ENCODE results near the gene OR8D1. TPM values are rescaled to one million over a fixed set of nuclear protein-coding genes. Genes with fewer than 3 reads are reported as not detected.

Gene OR8D1
- total RNA-seq, 2 experiments from 2014 or later = not detected

GRCh38 chr11:124313131-124313530, 618 bp downstream of the OR8D1 start:
- ATAC-seq = no peak
- H3K27me3 Mint-ChIP-seq = peaks cover 4% of the 10 kb centered on the region
- ChIA-PET CTCF (no interaction called here), POLR2A (no interaction called here)
- H3K4me3 Mint-ChIP-seq = no peak overlapping the region
- intact Hi-C loops (cut with DNase I, micrococcal nuclease) = no loop called here
- no peaks in the 10 kb centered on the region for H3K4me1 Mint-ChIP-seq
- H3K9me3 Mint-ChIP-seq (ENCODE audit: low read depth) = no peaks in the 10 kb centered on the region
- no peaks in the 10 kb centered on the region for H3K36me3 Mint-ChIP-seq (ENCODE audit: low read depth)
- DNase-seq = no peak
- H3K27ac Mint-ChIP-seq = no peak overlapping the region

DNA sequence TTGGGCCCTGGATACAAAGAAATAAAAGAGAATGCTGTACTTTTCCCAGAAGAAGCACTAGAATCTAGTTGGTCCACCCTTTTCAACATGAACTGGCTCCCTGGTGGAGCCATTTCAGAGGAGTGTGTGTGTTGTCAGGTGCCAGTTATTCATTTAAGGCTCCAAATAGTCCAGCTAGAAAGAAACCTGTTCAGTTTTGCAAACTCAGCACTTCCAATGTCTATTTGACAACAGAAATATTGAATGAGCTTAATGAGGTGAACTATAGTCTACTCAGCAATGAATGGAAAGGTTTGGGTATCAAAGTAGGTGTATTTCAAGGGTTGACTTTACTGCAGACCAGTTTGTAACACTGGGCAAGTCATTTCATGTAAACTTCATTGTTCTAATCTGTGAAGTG, 2.1 kb downstream of the OR8D1 start:
- DNase-seq (no peak), ATAC-seq (no peak)
- ChIA-PET CTCF (no interaction called here), POLR2A (no interaction called here)
- Mint-ChIP-seq H3K36me3 (ENCODE audit: low read depth) (no peaks in the 10 kb centered on the region), H3K27ac (no peak overlapping the region), H3K27me3 (peaks cover 4% of the 10 kb centered on the region), H3K4me1 (no peaks in the 10 kb centered on the region), H3K9me3 (ENCODE audit: low read depth) (no peaks in the 10 kb centered on the region), H3K4me3 (no peak overlapping the region)
- intact Hi-C loops (cut with DNase I, micrococcal nuclease) = no loop called here

- Mint-ChIP-seq H3K4me1 (no peaks in the 10 kb centered on the region), H3K27me3 (peaks cover 8% of the 10 kb centered on the region), H3K9me3 (ENCODE audit: low read depth) (no peaks in the 10 kb centered on the region), H3K27ac (no peak overlapping the region), H3K4me3 (no peak overlapping the region), H3K36me3 (ENCODE audit: low read depth) (no peaks in the 10 kb centered on the region)
- ChIA-PET CTCF (no interaction called here), POLR2A (no interaction called here)
- DNase-seq = no peak
- ATAC-seq = no peak
- intact Hi-C loops (cut with DNase I, micrococcal nuclease) = no loop called here
Observed at GRCh38 chr11:124311269-124311668, 2.5 kb downstream of the OR8D1 start.

GRCh38 chr11:124310721-124311120, 3.0 kb downstream of the OR8D1 start:
- CTCF ChIA-PET = no interaction called here
- H3K4me1 Mint-ChIP-seq = no peaks in the 10 kb centered on the region
- ATAC-seq (no peak), DNase-seq (no peak)
- POLR2A ChIA-PET = no interaction called here
- intact Hi-C loops (cut with DNase I, micrococcal nuclease) = no loop called here
- H3K27ac Mint-ChIP-seq = no peak overlapping the region
- no peaks in the 10 kb centered on the region for H3K9me3 Mint-ChIP-seq (ENCODE audit: low read depth)
- peaks cover 8% of the 10 kb centered on the region for H3K27me3 Mint-ChIP-seq
- no peaks in the 10 kb centered on the region for H3K36me3 Mint-ChIP-seq (ENCODE audit: low read depth)
- no peak overlapping the region for H3K4me3 Mint-ChIP-seq

DNA sequence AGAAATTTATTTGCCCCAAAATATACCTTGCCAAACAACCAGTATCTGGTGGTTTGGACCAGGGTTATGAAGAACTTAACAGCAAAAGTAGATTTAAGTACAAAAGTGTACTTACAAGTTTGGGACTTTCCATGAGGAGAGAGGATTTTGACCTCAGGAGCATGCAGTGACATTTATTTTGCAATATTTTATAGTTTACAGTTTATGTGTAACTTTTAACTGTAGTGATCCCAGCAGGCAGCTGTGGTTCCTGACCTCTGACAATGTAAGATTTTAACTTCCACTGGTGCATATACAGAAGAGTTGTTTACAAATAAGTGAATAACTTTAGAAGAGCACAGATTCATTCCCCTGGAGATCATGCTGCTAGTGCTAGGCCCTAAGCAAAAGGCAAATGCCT, 6.7 kb downstream of the OR8D1 start:
- Mint-ChIP-seq H3K27ac (no peak overlapping the region), H3K27me3 (peaks cover 8% of the 10 kb centered on the region), H3K9me3 (ENCODE audit: low read depth) (no peaks in the 10 kb centered on the region), H3K4me3 (no peak overlapping the region), H3K36me3 (ENCODE audit: low read depth) (no peaks in the 10 kb centered on the region), H3K4me1 (no peaks in the 10 kb centered on the region)
- ChIA-PET CTCF (no interaction called here), POLR2A (no interaction called here)
- intact Hi-C loops (cut with DNase I, micrococcal nuclease) = no loop called here
- DNase-seq (no peak), ATAC-seq (no peak)

DNA sequence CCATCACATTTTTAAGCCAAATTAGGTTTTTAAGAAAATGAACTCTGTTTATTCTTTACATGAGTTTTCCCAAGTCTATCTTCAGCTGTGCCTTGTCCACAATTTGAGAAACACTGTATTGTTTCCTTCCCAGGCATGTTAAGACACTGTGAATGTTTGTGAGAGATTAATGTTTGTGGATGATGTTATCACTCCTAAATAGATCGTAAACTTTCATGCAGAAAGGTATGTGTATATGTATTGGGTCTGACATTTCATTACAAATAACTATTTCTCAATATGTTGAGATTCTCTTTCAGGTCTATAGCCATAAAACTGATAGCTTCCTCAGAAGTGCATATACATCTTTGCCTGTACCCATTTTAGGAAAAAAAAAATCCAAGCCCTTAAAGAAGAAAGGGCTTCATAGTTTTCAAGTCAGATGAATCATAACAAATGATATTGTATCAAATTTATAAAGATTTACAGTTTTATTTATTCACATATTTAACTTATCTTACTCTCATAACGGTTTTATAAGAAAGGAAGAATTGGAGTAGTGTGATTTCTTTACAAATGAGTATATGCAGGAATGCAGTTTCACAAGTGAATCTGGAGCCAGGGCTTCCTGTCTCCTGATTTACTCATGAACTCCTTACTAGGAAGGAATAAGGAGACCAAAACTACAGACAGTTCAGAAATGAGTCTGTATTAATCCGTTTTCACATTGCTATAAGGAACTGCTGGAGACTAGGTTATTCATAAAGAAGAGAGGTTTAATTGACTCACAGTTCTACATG, 11.2 kb downstream of the OR8D1 start:
- DNase-seq (no peak), ATAC-seq (no peak)
- Mint-ChIP-seq H3K27ac (no peak overlapping the region), H3K4me1 (no peaks in the 10 kb centered on the region), H3K9me3 (ENCODE audit: low read depth) (no peaks in the 10 kb centered on the region), H3K36me3 (ENCODE audit: low read depth) (no peaks in the 10 kb centered on the region), H3K27me3 (peaks cover 5% of the 10 kb centered on the region), H3K4me3 (no peak overlapping the region)
- CTCF ChIA-PET = no interaction called here
- intact Hi-C loops (cut with DNase I, micrococcal nuclease) = no loop called here
- POLR2A ChIA-PET = no interaction called here

DNA sequence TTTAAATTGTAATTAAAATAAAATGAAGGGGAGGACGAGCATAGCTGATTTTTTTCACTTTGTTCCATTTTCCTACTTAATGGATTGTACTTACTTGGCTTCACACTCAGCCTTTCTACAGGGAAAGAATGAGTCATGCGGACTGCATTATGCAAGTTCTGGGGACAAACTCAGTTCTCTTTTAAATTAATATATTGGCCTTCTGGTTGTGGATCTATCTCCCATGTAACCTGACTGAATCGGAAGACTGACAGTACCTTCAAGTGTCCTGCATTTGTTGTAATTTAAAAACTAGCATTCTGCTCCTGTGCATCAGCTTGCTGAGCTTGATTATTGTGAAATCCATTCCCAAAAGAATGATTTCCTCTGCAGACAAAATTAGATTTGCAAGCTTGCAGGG, 12.2 kb downstream of the OR8D1 start:
- intact Hi-C loops (cut with DNase I, micrococcal nuclease) = no loop called here
- ChIA-PET POLR2A (no interaction called here), CTCF (no interaction called here)
- Mint-ChIP-seq H3K9me3 (ENCODE audit: low read depth) (no peaks in the 10 kb centered on the region), H3K27ac (no peak overlapping the region), H3K36me3 (ENCODE audit: low read depth) (no peaks in the 10 kb centered on the region), H3K4me1 (no peaks in the 10 kb centered on the region), H3K4me3 (no peak overlapping the region), H3K27me3 (peaks cover 2% of the 10 kb centered on the region)
- DNase-seq = no peak
- no peak for ATAC-seq

- Mint-ChIP-seq H3K36me3 (ENCODE audit: low read depth) (no peaks in the 10 kb centered on the region), H3K27me3 (peaks cover 4% of the 10 kb centered on the region), H3K27ac (no peak overlapping the region), H3K9me3 (ENCODE audit: low read depth) (no peaks in the 10 kb centered on the region), H3K4me1 (no peaks in the 10 kb centered on the region), H3K4me3 (no peak overlapping the region)
- ChIA-PET POLR2A (no interaction called here), CTCF (no interaction called here)
- intact Hi-C loops (cut with DNase I, micrococcal nuclease) = no loop called here
- no peak for DNase-seq
- no peak for ATAC-seq
Observed at GRCh38 chr11:124297921-124298320, 15.8 kb downstream of the OR8D1 start.

DNA sequence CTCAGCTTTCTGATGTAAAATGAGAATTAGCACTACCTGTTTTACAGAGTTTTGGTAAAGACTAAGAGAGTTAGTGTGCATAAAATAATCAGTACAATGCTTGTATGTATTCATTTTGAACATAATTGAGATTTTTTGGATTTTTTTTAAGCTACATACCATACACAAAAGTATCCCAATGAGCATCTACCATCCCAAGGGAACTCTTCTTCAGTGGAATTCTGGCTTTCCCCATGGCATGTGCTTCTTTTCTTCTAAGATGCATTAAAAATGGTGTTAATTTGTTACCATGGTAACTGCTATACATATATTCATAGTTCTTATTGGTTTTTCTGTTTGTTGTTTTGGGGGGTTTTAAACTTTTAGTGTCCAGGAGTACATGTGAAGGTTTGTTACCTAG, 17.7 kb downstream of the OR8D1 start:
- Mint-ChIP-seq H3K4me1 (no peaks in the 10 kb centered on the region), H3K27me3 (peaks cover 4% of the 10 kb centered on the region), H3K4me3 (no peak overlapping the region), H3K9me3 (ENCODE audit: low read depth) (no peaks in the 10 kb centered on the region), H3K36me3 (ENCODE audit: low read depth) (no peaks in the 10 kb centered on the region), H3K27ac (no peak overlapping the region)
- DNase-seq = no peak
- ChIA-PET POLR2A (no interaction called here), CTCF (interaction anchor here (1.3 kb wide), 1 partner anchor 12 kb away, joined by 3 read pairs; no protein-coding TSS in a partner anchor)
- no peak for ATAC-seq
- intact Hi-C loops (cut with DNase I, micrococcal nuclease) = no loop called here

DNA sequence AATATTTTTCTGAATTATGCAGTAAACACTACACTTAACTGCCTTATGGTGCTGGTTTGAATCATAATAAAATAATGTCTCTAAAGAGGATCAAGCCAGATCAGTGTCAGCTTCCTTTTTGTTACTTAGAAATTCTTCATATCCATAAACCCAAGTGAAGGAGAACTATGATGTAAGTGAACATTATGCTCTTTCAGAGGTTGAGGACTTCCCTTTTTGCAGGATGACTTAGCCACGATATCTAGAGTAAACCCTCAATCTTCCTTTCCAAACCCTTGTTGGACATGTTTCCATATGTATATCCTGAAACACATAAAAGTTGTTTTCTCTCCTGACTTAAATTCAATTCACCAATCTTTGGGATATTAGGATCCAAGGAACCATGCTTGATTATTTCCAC, 19.1 kb downstream of the OR8D1 start:
- Mint-ChIP-seq H3K4me1 (no peaks in the 10 kb centered on the region), H3K27ac (no peak overlapping the region), H3K4me3 (no peak overlapping the region), H3K36me3 (ENCODE audit: low read depth) (no peaks in the 10 kb centered on the region), H3K9me3 (ENCODE audit: low read depth) (peaks cover 2% of the 10 kb centered on the region), H3K27me3 (peaks cover 4% of the 10 kb centered on the region)
- POLR2A ChIA-PET = interaction anchor here (0.7 kb wide), 1 partner anchor 78 kb away, joined by 4 read pairs; no protein-coding TSS in a partner anchor
- CTCF ChIA-PET = no interaction called here
- intact Hi-C loops (cut with DNase I, micrococcal nuclease) = no loop called here
- ATAC-seq (no peak), DNase-seq (no peak)

DNA sequence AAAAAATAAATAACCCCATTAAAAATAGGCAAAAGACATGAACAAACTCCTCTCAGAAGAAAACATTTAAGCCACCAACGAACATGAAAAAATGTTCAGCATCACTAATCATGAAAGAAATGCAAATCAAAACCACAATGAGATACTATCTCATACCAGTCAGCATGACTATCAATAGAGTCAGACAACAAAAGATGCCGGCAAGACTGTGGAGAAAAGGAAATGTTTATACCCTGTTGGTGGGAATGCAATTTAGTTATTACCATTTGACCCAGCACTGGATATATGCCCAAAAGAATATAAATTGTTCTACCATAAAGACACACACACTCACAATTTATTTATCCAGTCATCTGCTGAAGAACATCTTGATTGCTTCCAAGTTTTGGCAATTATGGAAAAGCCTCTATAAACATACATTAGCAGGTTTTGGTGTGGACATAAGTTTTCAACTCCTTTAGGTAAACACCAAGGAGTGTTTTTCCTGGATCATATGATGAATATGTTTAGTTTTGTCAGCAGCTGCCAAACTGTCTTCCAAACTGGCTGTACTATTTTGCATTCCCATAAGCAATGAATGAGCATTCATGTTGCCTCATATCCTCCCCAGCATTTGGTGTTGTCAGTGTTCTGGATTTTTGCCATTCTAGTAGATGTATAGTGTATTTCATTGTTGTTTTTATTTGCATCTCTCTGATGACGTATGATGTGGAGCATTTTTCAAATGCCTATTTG, 28.0 kb downstream of the OR8D1 start:
- DNase-seq (no peak), ATAC-seq (no peak)
- POLR2A ChIA-PET = no interaction called here
- CTCF ChIA-PET = no interaction called here
- intact Hi-C loops (cut with DNase I, micrococcal nuclease) = no loop called here
- H3K27ac Mint-ChIP-seq = no peak overlapping the region
- H3K9me3 Mint-ChIP-seq (ENCODE audit: low read depth) = peaks cover 14% of the 10 kb centered on the region
- no peaks in the 10 kb centered on the region for H3K27me3 Mint-ChIP-seq
- H3K36me3 Mint-ChIP-seq (ENCODE audit: low read depth) = no peaks in the 10 kb centered on the region
- no peak overlapping the region for H3K4me3 Mint-ChIP-seq
- no peaks in the 10 kb centered on the region for H3K4me1 Mint-ChIP-seq

DNA sequence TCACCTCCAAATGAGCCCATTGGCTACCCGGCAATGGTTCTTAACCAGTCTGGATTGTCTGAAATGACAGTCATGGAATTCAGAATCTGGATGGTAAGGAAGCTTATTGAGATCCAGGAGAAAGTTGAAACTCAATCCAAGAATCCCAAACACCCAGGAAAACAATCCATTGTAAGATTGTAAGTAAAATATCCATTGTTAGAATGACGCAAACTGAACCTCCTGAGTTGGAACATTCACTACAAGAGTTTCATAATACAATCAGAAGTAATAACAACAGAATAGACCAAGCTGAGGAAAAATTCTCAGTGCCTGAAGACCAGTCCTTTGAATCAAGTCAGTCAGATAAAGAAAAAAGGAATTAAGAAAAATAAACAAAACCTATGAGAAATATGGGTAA, 35.5 kb downstream of the OR8D1 start:
- Mint-ChIP-seq H3K9me3 (ENCODE audit: low read depth) (peaks cover 4% of the 10 kb centered on the region), H3K4me1 (no peaks in the 10 kb centered on the region), H3K27ac (no peak overlapping the region), H3K4me3 (no peak overlapping the region), H3K36me3 (ENCODE audit: low read depth) (no peaks in the 10 kb centered on the region), H3K27me3 (peaks cover 2% of the 10 kb centered on the region)
- ATAC-seq (no peak), DNase-seq (no peak)
- intact Hi-C loops (cut with DNase I, micrococcal nuclease) = no loop called here
- POLR2A ChIA-PET = no interaction called here
- CTCF ChIA-PET = no interaction called here
